ENCODE results near the gene IGFBP4. TPM values are rescaled to one million over a fixed set of nuclear protein-coding genes. Genes with fewer than 3 reads are reported as not detected.

IGFBP4 gene
- total RNA-seq, 6 experiments from 2014 or later: 575 to 816 (median 659) TPM

GRCh38 chr17:40472733-40473452, 29.6 kb downstream of the IGFBP4 start:
- Mint-ChIP-seq H3K4me3 (no peak overlapping the region), H3K27ac (peak overlapping the region; percentile 61; the same call in 1 of the 2 replicates)
- DNase-seq: no peak

DNA sequence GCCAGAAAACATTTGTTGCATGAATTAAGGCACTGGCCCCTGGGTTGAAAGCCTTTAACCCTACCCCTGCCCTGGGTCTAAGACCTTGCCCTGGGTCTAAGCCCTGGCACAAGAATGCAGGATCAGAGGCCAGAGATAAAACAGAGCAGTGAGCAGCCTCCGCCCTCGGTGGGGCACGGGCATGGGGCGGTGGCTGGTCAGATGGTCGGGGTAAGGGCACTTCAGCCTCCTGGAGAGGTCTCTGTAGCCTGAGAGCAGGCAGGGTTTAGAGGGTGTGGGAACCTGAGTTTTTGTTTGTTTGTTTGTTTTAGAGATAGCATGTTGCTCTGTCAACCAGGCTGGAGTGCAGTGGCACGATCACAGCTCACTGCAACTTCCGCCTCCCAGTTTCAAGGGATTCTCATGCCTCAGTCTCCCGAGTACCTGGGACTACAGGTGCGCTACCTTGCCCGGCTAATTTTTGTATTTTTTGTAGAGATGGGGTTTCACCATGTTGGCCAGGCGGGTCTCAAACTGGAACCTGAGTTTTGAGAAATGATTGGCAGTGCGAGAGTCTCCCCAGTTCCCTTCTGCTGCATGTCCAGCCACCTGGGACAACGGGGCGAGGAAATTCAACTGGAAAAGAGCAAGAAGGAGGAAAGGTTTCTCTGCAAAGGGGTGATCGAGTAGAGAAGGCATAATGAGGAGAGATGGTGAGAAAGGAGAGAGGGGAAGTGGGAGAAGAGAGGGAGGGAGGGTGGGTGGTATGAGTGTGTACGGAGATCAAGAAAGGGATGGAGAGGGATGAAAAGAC, 30.5 kb downstream of the IGFBP4 start:
- no peak overlapping the region for H3K4me3 Mint-ChIP-seq
- no peak for DNase-seq
- no peak for TF ChIP-seq CTCF (IDR thresholded peaks at IDR 0.05)
- H3K36me3 Mint-ChIP-seq (ENCODE audit: low read depth): no peaks in the 10 kb centered on the region
- H3K4me1 Mint-ChIP-seq (ENCODE audit: low read depth): peaks cover 31% of the 10 kb centered on the region
- peaks cover 11% of the 10 kb centered on the region for H3K27me3 Mint-ChIP-seq (ENCODE audit: insufficient read depth)
- H3K27ac Mint-ChIP-seq: no peak overlapping the region
- no peaks in the 10 kb centered on the region for H3K9me3 Mint-ChIP-seq

More at GRCh38 chr17:40472733-40473452, 29.6 kb downstream of the IGFBP4 start:
- Mint-ChIP-seq H3K36me3 (ENCODE audit: low read depth) (no peaks in the 10 kb centered on the region), H3K27me3 (ENCODE audit: insufficient read depth) (peaks cover 14% of the 10 kb centered on the region), H3K9me3 (no peaks in the 10 kb centered on the region), H3K4me1 (ENCODE audit: low read depth) (peaks cover 31% of the 10 kb centered on the region)
- no peak for TF ChIP-seq CTCF (IDR thresholded peaks at IDR 0.05)

GRCh38 chr17:40474419-40475002, 31.3 kb downstream of the IGFBP4 start:
- H3K4me3 Mint-ChIP-seq: no peak overlapping the region
- peaks cover 31% of the 10 kb centered on the region for H3K4me1 Mint-ChIP-seq (ENCODE audit: low read depth)
- no peaks in the 10 kb centered on the region for H3K9me3 Mint-ChIP-seq

GRCh38 chr17:40475234-40475908, 32.1 kb downstream of the IGFBP4 start:
- Mint-ChIP-seq H3K4me3 (no peak overlapping the region), H3K27me3 (ENCODE audit: insufficient read depth) (peaks cover 5% of the 10 kb centered on the region), H3K9me3 (no peaks in the 10 kb centered on the region), H3K4me1 (ENCODE audit: low read depth) (peaks cover 36% of the 10 kb centered on the region), H3K36me3 (ENCODE audit: low read depth) (no peaks in the 10 kb centered on the region), H3K27ac (no peak overlapping the region; the same call in 1 of the 2 replicates)
- no peak for TF ChIP-seq CTCF (IDR thresholded peaks at IDR 0.05)
- DNase-seq: no peak

More at GRCh38 chr17:40474419-40475002, 31.3 kb downstream of the IGFBP4 start:
- Mint-ChIP-seq H3K27ac (no peak overlapping the region), H3K27me3 (ENCODE audit: insufficient read depth) (peaks cover 5% of the 10 kb centered on the region), H3K36me3 (ENCODE audit: low read depth) (no peaks in the 10 kb centered on the region)
- TF ChIP-seq CTCF (IDR thresholded peaks at IDR 0.05): no peak
- DNase-seq: no peak

DNA sequence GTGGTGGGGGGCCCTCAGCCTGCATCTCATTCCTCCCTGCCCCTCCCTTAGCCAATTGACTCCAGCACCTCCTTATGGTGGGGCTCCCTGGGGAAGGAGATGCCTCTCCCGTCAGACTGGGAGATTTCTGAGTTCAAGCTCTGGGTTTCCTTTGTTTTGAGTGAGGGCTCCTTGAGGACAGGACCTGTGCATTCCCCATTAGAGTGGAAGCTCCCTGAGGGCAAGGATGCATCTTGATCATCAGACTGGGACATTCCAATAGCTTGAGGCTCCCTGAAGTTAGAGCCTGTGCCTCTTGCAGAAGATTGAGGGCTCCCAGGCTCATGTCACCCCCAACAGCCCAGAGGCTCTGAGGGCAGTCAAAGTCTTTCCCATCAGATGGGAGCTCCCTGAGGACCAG, 34.5 kb downstream of the IGFBP4 start:
- no peak for DNase-seq
- TF ChIP-seq CTCF (IDR thresholded peaks at IDR 0.05): no peak
- peaks cover 37% of the 10 kb centered on the region for H3K4me1 Mint-ChIP-seq (ENCODE audit: low read depth)
- H3K9me3 Mint-ChIP-seq: no peaks in the 10 kb centered on the region
- H3K27ac Mint-ChIP-seq: no peak overlapping the region
- H3K4me3 Mint-ChIP-seq: no peak overlapping the region
- H3K36me3 Mint-ChIP-seq (ENCODE audit: low read depth): no peaks in the 10 kb centered on the region
- H3K27me3 Mint-ChIP-seq (ENCODE audit: insufficient read depth): peaks cover 2% of the 10 kb centered on the region
